Mucosa of rectum (tissue), 2 donors: Measurements from ENCODE around the gene RABEPK.
"Not testable (repeated sequence)": the region's sequence is repeated elsewhere in the genome, so short reads cannot be mapped to it uniquely, and the experiment has no call there.

Experiments
- H3K27ac ChIP-seq, 2 donors: one replicate each; pipeline ENCODE4 v1.7.0; 2013; ENCODE audit warnings: inconsistent platforms in 2 of 2, low read depth in 2 of 2, low read length in 2 of 2
- H3K27me3 ChIP-seq, 2 donors: one replicate each; pipeline ENCODE4 v1.7.0; 2013; ENCODE audit warnings: low read length in 2 of 2; ENCODE audit not compliant: control insufficient read depth in 2 of 2, insufficient read depth in 2 of 2
- H3K36me3 ChIP-seq, 2 donors: one replicate each; pipeline ENCODE4 v1.7.0; 2013; ENCODE audit warnings: low read length in 2 of 2; ENCODE audit not compliant: control insufficient read depth in 2 of 2, insufficient read depth in 2 of 2
- H3K4me1 ChIP-seq, 2 donors: one replicate each; pipeline ENCODE4 v1.7.0; 2013; ENCODE audit warnings: low read length in 2 of 2, mild to moderate bottlenecking in 1 of 2; ENCODE audit not compliant: control insufficient read depth in 2 of 2, insufficient read depth in 2 of 2
- H3K4me3 ChIP-seq, 2 donors: one replicate each; pipeline ENCODE4 v1.7.0; 2013; ENCODE audit warnings: low read length in 2 of 2
- H3K9ac ChIP-seq, 2 donors: one replicate each; pipeline ENCODE4 v1.7.0; 2013; ENCODE audit warnings: low read length in 2 of 2, low read depth in 1 of 2, mild to moderate bottlenecking in 1 of 2
- H3K9me3 ChIP-seq, 2 donors: one replicate each; pipeline ENCODE4 v1.7.0; 2013; ENCODE audit warnings: low read length in 2 of 2; ENCODE audit not compliant: control insufficient read depth in 2 of 2
- donor health status: healthy.
- donor health status: Normal muscosa, but diverticular disease.

Gene RABEPK

GRCh38 chr9:125190361-125190801 is 10.0 kb upstream of the RABEPK start:
- Histone ChIP-seq H3K36me3 (no peaks in the 10 kb centered on the region), H3K9ac (peak overlapping the region; percentile 95 to 97), H3K9me3 (no peaks in the 10 kb centered on the region), H3K4me3 (peak overlapping the region; percentile 91 to 96), H3K4me1 (peaks cover 0 to 12% of the 10 kb centered on the region in 2 donors), H3K27me3 (no peaks in the 10 kb centered on the region), H3K27ac (peak overlapping the region; percentile 86 to 88)

GRCh38 chr9:125194466-125194865 is 5.9 kb upstream of the RABEPK start:
- H3K9ac ChIP-seq, H3K27ac ChIP-seq, H3K27me3 ChIP-seq, H3K4me1 ChIP-seq, H3K9me3 ChIP-seq, H3K4me3 ChIP-seq, H3K36me3 ChIP-seq: not testable (repeated sequence)

GRCh38 chr9:125195591-125195990 is 4.8 kb upstream of the RABEPK start:
- not testable (repeated sequence) for H3K4me1 ChIP-seq, H3K36me3 ChIP-seq, H3K27ac ChIP-seq, H3K4me3 ChIP-seq, H3K9ac ChIP-seq, H3K27me3 ChIP-seq, H3K9me3 ChIP-seq

GRCh38 chr9:125202846-125203618 is 2.7 kb downstream of the RABEPK start:
- Histone ChIP-seq H3K4me1 (peaks cover 5 to 7% of the 10 kb centered on the region in 2 donors), H3K27me3 (no peaks in the 10 kb centered on the region), H3K9ac (no peak overlapping the region), H3K9me3 (no peaks in the 10 kb centered on the region), H3K27ac (no peak overlapping the region), H3K36me3 (peaks cover 14 to 15% of the 10 kb centered on the region in 2 donors), H3K4me3 (no peak overlapping the region)

GRCh38 chr9:125204477-125204876 is 4.1 kb downstream of the RABEPK start:
- H3K9ac ChIP-seq: no peak overlapping the region
- no peaks in the 10 kb centered on the region for H3K9me3 ChIP-seq
- peaks cover 5% of the 10 kb centered on the region in 2 donors for H3K4me1 ChIP-seq
- H3K27me3 ChIP-seq: no peaks in the 10 kb centered on the region
- H3K36me3 ChIP-seq: peaks cover 14 to 15% of the 10 kb centered on the region in 2 donors
- no peak overlapping the region for H3K4me3 ChIP-seq
- H3K27ac ChIP-seq: no peak overlapping the region

- H3K27me3 ChIP-seq: no peaks in the 10 kb centered on the region
- H3K9me3 ChIP-seq: no peaks in the 10 kb centered on the region
- H3K9ac ChIP-seq: no peak overlapping the region
- H3K4me1 ChIP-seq: no peaks in the 10 kb centered on the region
- H3K4me3 ChIP-seq: no peak overlapping the region
- H3K27ac ChIP-seq: no peak overlapping the region
- peaks cover 0 to 18% of the 10 kb centered on the region in 2 donors for H3K36me3 ChIP-seq
These were observed 13.8 kb downstream of the RABEPK start for GRCh38 chr9:125214186-125214585.

GRCh38 chr9:125218621-125219020 is 18.3 kb downstream of the RABEPK start:
- Histone ChIP-seq H3K36me3 (peaks cover 0 to 10% of the 10 kb centered on the region in 2 donors), H3K4me3 (no peak overlapping the region), H3K9me3 (no peaks in the 10 kb centered on the region), H3K27ac (no peak overlapping the region), H3K27me3 (no peaks in the 10 kb centered on the region), H3K9ac (no peak overlapping the region), H3K4me1 (no peaks in the 10 kb centered on the region)

- peaks cover 0 to 19% of the 10 kb centered on the region in 2 donors for H3K36me3 ChIP-seq
- H3K27ac ChIP-seq, H3K9me3 ChIP-seq, H3K9ac ChIP-seq, H3K4me3 ChIP-seq, H3K27me3 ChIP-seq, H3K4me1 ChIP-seq: not testable (repeated sequence)
These were observed 24.5 kb downstream of the RABEPK start for GRCh38 chr9:125224858-125225257.

- no peaks in the 10 kb centered on the region for H3K4me1 ChIP-seq
- H3K9me3 ChIP-seq: no peaks in the 10 kb centered on the region
- peaks cover 0 to 19% of the 10 kb centered on the region in 2 donors for H3K36me3 ChIP-seq
- no peaks in the 10 kb centered on the region for H3K27me3 ChIP-seq
- H3K4me3 ChIP-seq: no peak overlapping the region
- H3K9ac ChIP-seq: no peak overlapping the region
- no peak overlapping the region for H3K27ac ChIP-seq
These were observed 27.4 kb downstream of the RABEPK start for GRCh38 chr9:125227761-125228160.

- Histone ChIP-seq H3K36me3 (peaks cover 36 to 57% of the 10 kb centered on the region in 2 donors), H3K4me1 (peaks cover 10 to 15% of the 10 kb centered on the region in 2 donors), H3K9me3 (no peaks in the 10 kb centered on the region), H3K4me3 (no peak overlapping the region), H3K27ac (no peak overlapping the region), H3K9ac (no peak overlapping the region), H3K27me3 (no peaks in the 10 kb centered on the region)
These were observed 33.3 kb downstream of the RABEPK start for GRCh38 chr9:125233678-125234077.
